GM21576 (cell line): Measurements from ENCODE around the gene KDM2B.
A peak's percentile ranks its signal among the peaks of the same experiment; 100 is the strongest.
"Not testable (repeated sequence)": the region's sequence is repeated elsewhere in the genome, so short reads cannot be mapped to it uniquely, and the experiment has no call there.

ENCODE experiments used
- ATAC-seq: cut with Tn5 transposase; IDR thresholded peaks from one replicate; pipeline ENCODE4 v1.9.1; 2021; ENCODE audit warnings: mild to moderate bottlenecking, moderate library complexity; ENCODE audit not compliant: unreplicated experiment

The KDM2B gene

GRCh38 chr12:121590476-121591143, 9.8 kb upstream of the KDM2B start:
- ATAC-seq, result peak; percentile 35

- not testable (repeated sequence) for ATAC-seq
Measured at GRCh38 chr12:121584885-121585284, 4.1 kb upstream of the KDM2B start.

- ATAC-seq, result not testable (repeated sequence)
Measured at GRCh38 chr12:121583334-121583661, 2.5 kb upstream of the KDM2B start.

GRCh38 chr12:121582583-121583333, 1.9 kb upstream of the KDM2B start:
- ATAC-seq, result no peak

GRCh38 chr12:121581686-121582429, 1.0 kb upstream of the KDM2B start:
- ATAC-seq, result no peak

- ATAC-seq, result no peak
Measured at GRCh38 chr12:121579981-121580868, 598 bp downstream of the KDM2B start.

GRCh38 chr12:121579190-121579791, 1.5 kb downstream of the KDM2B start:
- no peak for ATAC-seq

- ATAC-seq, result no peak
Measured at GRCh38 chr12:121578230-121579189, 2.3 kb downstream of the KDM2B start.

GRCh38 chr12:121577443-121578180, 3.2 kb downstream of the KDM2B start:
- no peak for ATAC-seq

GRCh38 chr12:121576851-121577391, 3.9 kb downstream of the KDM2B start:
- no peak for ATAC-seq

GRCh38 chr12:121575952-121576625, 4.7 kb downstream of the KDM2B start:
- ATAC-seq, result no peak

GRCh38 chr12:121575051-121575450, 5.8 kb downstream of the KDM2B start:
- ATAC-seq, result no peak

GRCh38 chr12:121574025-121574424, 6.8 kb downstream of the KDM2B start:
- no peak for ATAC-seq

- ATAC-seq, result no peak
Measured at GRCh38 chr12:121571920-121572319, 8.9 kb downstream of the KDM2B start.

- no peak for ATAC-seq
Measured at GRCh38 chr12:121570467-121571283, 10.1 kb downstream of the KDM2B start.

GRCh38 chr12:121568971-121569751, 11.7 kb downstream of the KDM2B start:
- no peak for ATAC-seq
